Esophagus muscularis mucosa (tissue), 3 donors: ENCODE measurements around the gene EIF2S2.

Source experiments
- EP300 ChIP-seq: sonication (generic); formaldehyde crosslinking; IDR thresholded peaks from one replicate; pipeline ENCODE4 v1.6.1; 2017; ENCODE audit warnings: antibody characterized with exemption
- TF ChIP-seq, protein P1 (sequence below), 3 experiments: fragments of 200-600 bp in 2 of 3; fragments of 450-650 bp in 1 of 3; sonication (generic) in 2 of 3; IDR thresholded peaks; one replicate each; pipeline ENCODE4 v1.5.1; 2017 to 2019; ENCODE audit warnings: antibody characterized with exemption in 3 of 3, mild to moderate bottlenecking in 2 of 3, moderate library complexity in 1 of 3

DNA sequence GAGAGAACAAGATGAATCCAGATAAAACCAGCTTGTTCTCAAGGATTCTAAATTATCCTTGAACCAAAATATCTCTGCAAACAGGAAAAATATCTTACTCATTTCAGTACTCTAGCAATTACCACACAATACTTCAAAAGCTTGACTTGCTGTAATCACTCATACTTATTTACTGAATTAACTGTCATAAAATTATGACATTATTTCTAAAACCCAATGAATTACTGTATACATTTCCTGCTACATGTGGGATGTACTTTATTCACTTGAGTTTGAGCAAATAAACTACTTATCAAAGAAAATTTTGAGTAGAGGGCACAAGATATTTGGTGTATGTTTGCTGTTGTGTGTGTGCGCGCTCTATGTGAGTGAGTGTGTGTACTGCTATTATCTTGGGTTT, 9.7 kb downstream of the EIF2S2 start:
- TF ChIP-seq, protein P1, sequence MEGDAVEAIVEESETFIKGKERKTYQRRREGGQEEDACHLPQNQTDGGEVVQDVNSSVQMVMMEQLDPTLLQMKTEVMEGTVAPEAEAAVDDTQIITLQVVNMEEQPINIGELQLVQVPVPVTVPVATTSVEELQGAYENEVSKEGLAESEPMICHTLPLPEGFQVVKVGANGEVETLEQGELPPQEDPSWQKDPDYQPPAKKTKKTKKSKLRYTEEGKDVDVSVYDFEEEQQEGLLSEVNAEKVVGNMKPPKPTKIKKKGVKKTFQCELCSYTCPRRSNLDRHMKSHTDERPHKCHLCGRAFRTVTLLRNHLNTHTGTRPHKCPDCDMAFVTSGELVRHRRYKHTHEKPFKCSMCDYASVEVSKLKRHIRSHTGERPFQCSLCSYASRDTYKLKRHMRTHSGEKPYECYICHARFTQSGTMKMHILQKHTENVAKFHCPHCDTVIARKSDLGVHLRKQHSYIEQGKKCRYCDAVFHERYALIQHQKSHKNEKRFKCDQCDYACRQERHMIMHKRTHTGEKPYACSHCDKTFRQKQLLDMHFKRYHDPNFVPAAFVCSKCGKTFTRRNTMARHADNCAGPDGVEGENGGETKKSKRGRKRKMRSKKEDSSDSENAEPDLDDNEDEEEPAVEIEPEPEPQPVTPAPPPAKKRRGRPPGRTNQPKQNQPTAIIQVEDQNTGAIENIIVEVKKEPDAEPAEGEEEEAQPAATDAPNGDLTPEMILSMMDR (IDR thresholded peaks at IDR 0.05), result no peak
- TF ChIP-seq EP300, result no peak
